Posterior vena cava (tissue), 2 donors: ENCODE data around the gene DHX34. TPM values are rescaled to one million over a fixed set of nuclear protein-coding genes. Genes with fewer than 3 reads are reported as not detected.
"Not testable (repeated sequence)": the region's sequence is repeated elsewhere in the genome, so short reads cannot be mapped to it uniquely, and the experiment has no call there.

Source experiments
- DNase-seq: peaks from one replicate; pipeline ENCODE4 v3.0.0-alpha.2; 2020; ENCODE audit warnings: low spot score
- intact Hi-C, 2 donors: fragments of 100-400 bp; cut with DNase I; formaldehyde crosslinking; loops; one replicate each; pipeline versions ENCODE4 v1.14.1 to v1.14.2; 2022 to 2023
- total RNA-seq, 2 donors: library from RNA; stranded (reverse); fragmentation: NEBNext Ultra II Directional; extraction: Animal tissue kit (Norgen Biotek cat#: 25700); gene quantifications; one replicate each; pipeline ENCODE4 v1.2.1, GENCODE V29; 2021
- donor health status: DM: yes; HTN: yes; CAD: no.
- donor health status: DM: yes; HTN: yes; CAD: no.

DHX34 gene
- total RNA-seq, 2 donors from 2014 or later = 7.7 to 7.9 TPM

GRCh38 chr19:47406711-47407416, 57.7 kb downstream of the DHX34 start:
- no peak for DNase-seq
- intact Hi-C loops = no loop called here

GRCh38 chr19:47407417-47407774, 58.3 kb downstream of the DHX34 start:
- intact Hi-C loops = no loop called here
- no peak for DNase-seq

GRCh38 chr19:47408156-47408938, 59.2 kb downstream of the DHX34 start:
- intact Hi-C loops = no loop called here
- DNase-seq = no peak

- no peak for DNase-seq
- intact Hi-C loops = loop anchor here in 1 of 2 donors (5.0 kb wide), 1 partner anchor 661 kb away; no protein-coding TSS in a partner anchor
Observed at GRCh38 chr19:47411101-47411500, 62.0 kb downstream of the DHX34 start.

- intact Hi-C loops = loop anchor here in 1 of 2 donors (5.0 kb wide), 1 partner anchor 661 kb away; no protein-coding TSS in a partner anchor
Observed at GRCh38 chr19:47411696-47412095, 62.6 kb downstream of the DHX34 start.

GRCh38 chr19:47413941-47414340, 64.8 kb downstream of the DHX34 start:
- intact Hi-C loops = loop anchor here in 1 of 2 donors (5.0 kb wide), 1 partner anchor 658 kb away; no protein-coding TSS in a partner anchor
- DNase-seq = no peak

More at GRCh38 chr19:47411696-47412095, 62.6 kb downstream of the DHX34 start:
- not testable (repeated sequence) for DNase-seq

GRCh38 chr19:47414469-47414868, 65.4 kb downstream of the DHX34 start:
- intact Hi-C loops = loop anchor here in 1 of 2 donors (5.0 kb wide), 1 partner anchor 658 kb away; no protein-coding TSS in a partner anchor
- no peak for DNase-seq

- no peak for DNase-seq
- intact Hi-C loops = no loop called here
Observed at GRCh38 chr19:47415953-47416642, 67.0 kb downstream of the DHX34 start.

GRCh38 chr19:47416643-47416985, 67.5 kb downstream of the DHX34 start:
- DNase-seq = no peak
- intact Hi-C loops = no loop called here

GRCh38 chr19:47417107-47417745, 68.1 kb downstream of the DHX34 start:
- intact Hi-C loops = no loop called here
- no peak for DNase-seq

- no peak for DNase-seq
- intact Hi-C loops = no loop called here
Observed at GRCh38 chr19:47417746-47418691, 68.9 kb downstream of the DHX34 start.

- no peak for DNase-seq
- intact Hi-C loops = no loop called here
Observed at GRCh38 chr19:47418692-47419029, 69.5 kb downstream of the DHX34 start.

- intact Hi-C loops = no loop called here
- DNase-seq = no peak
Observed at GRCh38 chr19:47419030-47419783, 70.1 kb downstream of the DHX34 start, which contains the start of gene MEIS3. TSS of gene MEIS3 (minus strand) at chr19:47419527. CDS start at chr19:47419081, 446 bp downstream.

GRCh38 chr19:47419789-47420188, 70.7 kb downstream of the DHX34 start:
- intact Hi-C loops = loop anchor here in 1 of 2 donors (10.0 kb wide), 1 partner anchor 125 kb away; no protein-coding TSS in a partner anchor
- no peak for DNase-seq

- no peak for DNase-seq
- intact Hi-C loops = loop anchor here in 1 of 2 donors (10.0 kb wide), 1 partner anchor 127 kb away; no protein-coding TSS in a partner anchor
Observed at GRCh38 chr19:47421244-47421786, 72.2 kb downstream of the DHX34 start.

GRCh38 chr19:47421844-47422395, 72.8 kb downstream of the DHX34 start:
- intact Hi-C loops = loop anchor here in 1 of 2 donors (10.0 kb wide), 1 partner anchor 127 kb away; no protein-coding TSS in a partner anchor

More at GRCh38 chr19:47421844-47422395, 72.8 kb downstream of the DHX34 start:
- DNase-seq = no peak
